LHCN-M2 (cell line): ENCODE results near the gene APBA2. TPM values are rescaled to one million over a fixed set of nuclear protein-coding genes. Genes with fewer than 3 reads are reported as not detected.
"Not testable (repeated sequence)": the region's sequence is repeated elsewhere in the genome, so short reads cannot be mapped to it uniquely, and the experiment has no call there.

Experiments
- DNase-seq: peaks from one replicate; pipeline ENCODE4 v3.0.0-alpha.2; 2012; ENCODE audit warnings: low read depth
- total RNA-seq: library from RNA; depleted of rRNA; stranded (reverse); fragments of >200 nt; gene quantifications from 2 replicates; pipeline ENCODE4 v1.2.3, GENCODE V29; 2014

The APBA2 gene
- total RNA-seq, 1 experiment from 2014 or later, result not detected

DNA sequence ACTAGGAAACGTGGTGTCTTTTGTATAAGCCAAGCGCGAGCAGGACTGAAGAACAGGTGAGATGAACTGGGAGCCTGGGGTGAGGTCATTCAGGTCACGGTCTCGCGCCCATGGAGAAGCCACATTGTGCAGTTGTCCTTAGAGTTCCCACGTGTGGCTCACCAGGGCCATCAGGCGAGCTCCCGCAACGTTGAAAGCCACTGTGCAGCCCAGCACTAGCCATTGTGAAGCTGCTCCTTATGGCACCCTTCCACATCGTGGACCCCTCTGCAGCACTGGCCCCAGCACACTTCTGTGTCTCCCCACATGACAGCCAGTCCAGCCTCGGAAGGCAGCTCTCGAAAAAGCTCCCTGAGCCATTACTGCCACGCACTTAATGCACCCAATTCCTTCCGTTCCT is 7.6 kb upstream of the APBA2 start:
- DNase-seq, result no peak

GRCh38 chr15:28879551-28879950 is 6.2 kb upstream of the APBA2 start:
- no peak for DNase-seq

- DNase-seq, result no peak
Observed at GRCh38 chr15:28880680-28881079, 5.1 kb upstream of the APBA2 start.

DNA sequence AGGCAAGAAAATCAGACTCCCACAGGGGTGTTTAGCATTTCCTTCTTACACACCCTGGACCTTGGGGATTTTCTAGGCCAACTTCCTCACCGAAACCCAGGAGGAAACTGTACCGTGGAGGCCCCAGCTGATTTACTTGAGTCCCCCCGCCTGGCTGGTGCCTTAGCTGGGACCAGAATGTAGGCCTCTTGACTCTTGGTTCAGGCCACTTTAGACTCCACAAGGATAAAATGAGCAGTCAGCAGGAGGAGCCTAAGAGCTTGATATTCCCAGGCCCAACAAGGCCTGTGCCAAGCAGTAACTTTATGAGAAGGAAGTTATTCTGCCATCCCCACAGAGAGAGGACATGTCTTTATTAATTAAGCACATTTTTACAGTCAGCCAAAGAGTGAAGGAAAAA is 4.6 kb upstream of the APBA2 start:
- DNase-seq, result no peak

GRCh38 chr15:28881600-28881999 is 4.2 kb upstream of the APBA2 start:
- no peak for DNase-seq

GRCh38 chr15:28884151-28884940 is 1.4 kb upstream of the APBA2 start:
- no peak for DNase-seq

DNA sequence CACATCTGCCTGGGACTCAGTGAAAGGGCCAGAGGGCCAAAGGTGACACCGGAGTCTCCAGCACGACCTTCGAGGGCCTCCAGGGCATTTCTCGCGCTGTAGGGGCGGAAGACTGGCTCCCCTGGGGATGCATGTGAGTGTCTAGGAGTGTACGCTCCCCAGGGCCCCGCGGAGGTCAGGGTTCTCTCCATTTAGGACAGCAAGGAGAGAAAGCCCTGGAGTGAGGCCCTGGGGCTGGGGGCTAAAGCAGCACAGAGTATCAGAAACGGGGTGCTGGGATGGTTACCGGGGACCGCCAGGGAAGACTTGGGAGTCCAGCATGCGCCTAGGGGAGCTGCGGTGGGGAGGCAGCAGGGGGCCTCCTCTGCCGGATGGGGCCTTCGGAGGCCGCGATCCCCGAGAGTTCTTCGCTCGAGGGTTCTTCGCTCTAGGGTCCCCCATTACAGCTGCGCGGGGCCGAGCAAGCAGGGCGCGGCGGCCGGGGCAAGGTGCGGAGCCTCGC is 595 bp upstream of the APBA2 start:
- DNase-seq, result no peak

DNA sequence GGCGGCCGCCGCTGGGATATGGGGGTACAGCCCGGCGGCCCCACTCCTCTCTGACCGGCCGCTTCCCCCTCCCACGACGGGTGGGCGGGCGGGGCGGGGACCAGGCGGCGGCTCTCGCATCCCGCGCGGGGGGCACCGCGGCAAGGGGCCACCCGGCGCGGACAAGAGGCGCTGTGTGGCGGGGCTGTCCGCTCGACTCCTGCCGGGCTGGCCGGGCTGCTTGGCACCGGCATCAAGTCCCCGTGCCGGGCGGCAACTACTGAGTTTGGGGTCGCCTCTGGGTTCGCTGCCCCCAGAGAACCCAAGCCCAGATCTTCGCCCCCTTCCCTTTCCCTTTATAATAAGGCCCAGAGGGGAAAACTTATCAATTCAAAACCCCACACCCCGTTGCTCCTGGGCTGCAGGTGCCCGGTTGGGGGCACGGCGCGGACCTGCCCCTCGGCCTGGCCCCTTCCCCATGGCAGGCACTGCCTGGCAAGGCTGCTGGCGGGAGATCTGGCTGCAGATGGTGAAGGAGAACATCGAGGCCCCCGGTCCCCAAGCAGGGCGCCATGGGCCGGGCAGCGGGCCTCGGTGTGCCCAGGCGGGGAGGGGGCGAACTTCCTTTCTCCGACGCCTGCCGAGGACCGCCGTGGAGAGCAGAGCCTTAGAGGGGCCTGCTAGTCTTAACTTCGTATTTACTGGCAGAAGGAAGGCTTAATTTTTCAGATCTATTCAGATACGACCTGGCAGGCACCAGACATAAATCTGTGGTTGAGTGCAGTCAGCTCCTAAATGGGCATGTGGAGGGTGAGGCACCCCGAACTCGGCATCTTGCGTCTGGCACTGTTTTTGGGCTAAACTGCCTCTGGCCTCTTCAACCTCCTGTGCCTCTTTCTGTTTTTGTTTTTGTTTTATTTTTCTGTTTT is 911 bp downstream of the APBA2 start:
- DNase-seq, result no peak

GRCh38 chr15:28887339-28888174 is 1.8 kb downstream of the APBA2 start:
- DNase-seq, result no peak

DNA sequence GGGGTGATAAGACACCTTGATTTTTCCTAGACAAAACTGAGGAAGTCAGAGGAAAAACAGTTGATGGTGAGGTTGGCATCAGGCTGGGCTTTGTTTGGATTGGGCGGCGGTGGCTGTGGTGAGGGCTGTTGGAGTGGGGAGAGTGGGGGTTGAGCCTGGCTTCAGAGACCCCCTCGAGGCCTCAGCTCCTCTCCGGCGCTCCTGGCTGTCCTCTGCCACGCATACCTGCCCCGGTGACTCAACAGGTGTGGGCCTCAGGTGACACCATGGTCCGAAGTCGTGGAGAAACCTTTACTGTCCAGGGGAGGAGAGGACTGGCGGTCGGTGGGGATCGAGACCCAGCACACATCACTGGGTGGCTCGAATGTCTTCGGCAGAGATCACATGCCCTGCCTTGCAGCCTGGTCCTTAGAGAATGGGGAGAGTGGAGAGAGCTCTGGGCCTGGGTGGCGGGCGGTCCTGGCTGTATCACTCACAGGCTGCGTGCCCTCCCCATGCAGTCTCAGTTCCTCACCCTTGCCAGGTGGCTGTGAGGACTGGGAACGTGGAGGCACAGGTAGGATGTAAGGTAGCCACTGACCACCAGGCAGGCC is 2.6 kb downstream of the APBA2 start:
- no peak for DNase-seq

GRCh38 chr15:28888900-28889299 is 3.1 kb downstream of the APBA2 start:
- DNase-seq, result no peak

- DNase-seq, result no peak
Observed at GRCh38 chr15:28889346-28889745, 3.6 kb downstream of the APBA2 start.

DNA sequence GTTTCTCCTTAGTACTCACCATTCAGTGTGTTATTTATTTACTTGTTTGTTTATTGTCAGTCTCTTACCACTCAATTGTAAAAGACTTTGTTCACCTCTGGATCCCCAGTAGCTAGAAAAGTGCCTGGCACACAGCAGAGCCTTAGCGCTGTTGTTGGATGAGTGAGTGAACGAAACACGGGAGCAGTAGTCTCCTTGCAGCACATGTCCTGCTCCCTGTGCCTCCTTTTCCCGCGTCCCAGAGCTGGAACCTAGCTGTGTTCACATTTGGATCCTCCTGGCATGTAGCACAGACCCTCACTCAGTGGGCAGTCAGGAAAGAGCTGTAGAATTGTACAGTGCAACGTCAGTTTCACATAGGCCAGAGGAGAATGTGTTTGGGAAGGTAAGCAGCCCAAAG is 4.1 kb downstream of the APBA2 start:
- not testable (repeated sequence) for DNase-seq

GRCh38 chr15:28890291-28890690 is 4.5 kb downstream of the APBA2 start:
- not testable (repeated sequence) for DNase-seq

- DNase-seq, result no peak
Observed at GRCh38 chr15:28890711-28891495, 5.1 kb downstream of the APBA2 start.

DNA sequence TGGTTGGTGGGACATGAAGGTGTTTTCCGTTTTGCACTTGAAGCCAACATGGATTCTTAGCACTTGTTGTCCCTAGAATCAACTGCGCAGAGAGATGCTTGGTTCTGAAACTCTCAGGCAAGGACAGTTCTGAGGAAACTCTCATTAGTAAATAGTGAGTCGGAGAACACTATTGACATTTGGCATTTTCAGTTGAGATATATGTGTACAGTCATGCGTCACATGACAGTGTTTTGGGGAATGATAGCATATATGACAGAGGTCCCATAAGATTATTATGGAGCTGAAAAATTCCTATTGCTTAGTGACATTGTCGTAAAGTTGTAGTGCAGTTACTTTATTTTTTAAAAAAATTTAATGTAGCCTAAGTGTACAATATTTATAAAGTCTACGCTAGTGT is 5.8 kb downstream of the APBA2 start:
- DNase-seq, result no peak

DNA sequence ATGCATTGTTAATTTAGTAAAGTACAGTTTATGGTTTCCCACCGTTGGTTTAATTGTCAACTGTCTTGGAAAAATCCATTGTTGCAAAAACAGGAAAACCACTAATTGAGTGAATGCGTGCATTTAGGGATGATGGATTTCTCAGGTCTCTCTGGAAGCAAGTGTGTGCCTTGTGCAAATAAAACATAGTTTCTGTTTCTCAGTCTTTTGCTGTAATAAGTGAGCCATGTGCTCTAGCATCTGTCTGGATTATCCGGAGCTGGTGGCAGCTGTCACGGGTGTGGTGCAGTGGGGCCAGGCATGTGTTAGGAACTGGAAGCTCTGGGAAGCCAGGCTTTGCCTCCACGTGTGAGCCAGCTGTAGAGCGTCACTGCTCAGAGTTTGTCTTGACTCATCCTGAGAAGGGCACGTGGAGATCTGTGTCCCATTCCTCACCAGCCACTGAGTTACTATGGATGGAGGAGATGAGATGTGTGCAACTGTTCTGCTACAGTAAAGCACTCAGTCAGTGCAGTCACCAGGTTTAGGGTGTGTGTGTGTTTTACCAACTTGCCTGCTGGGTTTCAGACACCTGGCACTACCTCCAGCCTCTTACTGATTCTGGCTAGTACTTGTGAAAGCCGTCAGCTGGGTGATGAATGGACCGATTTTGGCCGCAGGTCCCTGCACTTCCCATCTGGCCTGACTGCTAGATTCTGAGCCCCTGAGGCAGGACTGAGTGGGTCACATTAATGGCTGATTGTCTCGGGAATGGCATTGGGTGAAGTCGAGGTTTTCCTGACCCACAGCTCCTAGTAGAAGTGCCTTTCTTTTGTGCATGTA is 7.2 kb downstream of the APBA2 start:
- no peak for DNase-seq

DNA sequence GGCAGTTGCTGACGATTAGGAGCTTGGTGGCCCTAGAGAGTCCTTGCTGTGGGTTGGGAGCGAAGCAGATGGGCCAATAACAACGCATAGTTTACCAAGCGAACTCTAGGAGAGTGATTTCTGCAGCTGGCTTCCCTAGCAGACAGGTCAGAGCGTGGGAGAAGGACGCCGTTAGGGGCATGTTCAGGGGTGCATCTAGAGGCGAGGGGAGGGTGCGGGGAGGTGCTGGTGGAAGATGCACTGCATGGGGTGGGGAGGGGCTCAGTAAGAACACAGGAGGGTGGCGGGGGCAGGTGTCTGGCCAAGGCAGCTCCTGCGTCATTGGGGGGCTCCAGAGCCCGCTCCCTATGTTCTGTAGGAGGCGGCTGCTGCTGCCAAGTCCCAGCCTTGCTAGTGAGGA is 8.9 kb downstream of the APBA2 start:
- no peak for DNase-seq

DNA sequence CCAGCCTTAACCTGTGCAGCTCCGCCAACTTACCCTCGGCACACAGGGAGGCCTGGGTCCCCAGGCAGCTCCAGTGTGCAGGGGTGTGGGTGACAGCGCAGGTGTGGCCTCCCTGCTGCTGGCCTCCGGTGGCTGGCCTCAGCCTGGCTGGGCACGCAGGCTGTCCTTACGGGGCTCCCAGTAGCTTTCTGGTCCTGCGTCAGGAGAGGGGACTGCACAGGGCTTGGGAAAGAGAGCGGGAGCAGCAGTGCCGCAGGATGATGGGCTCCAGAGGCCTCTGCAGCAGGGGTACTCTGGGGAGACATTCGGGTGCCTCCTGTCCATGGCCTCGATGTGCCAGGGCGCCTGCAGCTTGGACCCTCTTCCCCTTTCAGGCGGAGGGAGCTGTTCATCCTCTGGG is 9.4 kb downstream of the APBA2 start:
- no peak for DNase-seq

- no peak for DNase-seq
Observed at GRCh38 chr15:28895566-28895965, 9.8 kb downstream of the APBA2 start.
